ENCODE data around the gene ANO2. TPM values are rescaled to one million over a fixed set of nuclear protein-coding genes. Genes with fewer than 3 reads are reported as not detected.

Gene ANO2
- total RNA-seq, 1 donor from 2014 or later: 13.6 TPM

GRCh38 chr12:5966486-5967095 lies 21.5 kb upstream of the ANO2 start:
- no peak for DNase-seq (ENCODE audit: low spot score)
- intact Hi-C loops (cut with DNase I): no loop called here

DNA sequence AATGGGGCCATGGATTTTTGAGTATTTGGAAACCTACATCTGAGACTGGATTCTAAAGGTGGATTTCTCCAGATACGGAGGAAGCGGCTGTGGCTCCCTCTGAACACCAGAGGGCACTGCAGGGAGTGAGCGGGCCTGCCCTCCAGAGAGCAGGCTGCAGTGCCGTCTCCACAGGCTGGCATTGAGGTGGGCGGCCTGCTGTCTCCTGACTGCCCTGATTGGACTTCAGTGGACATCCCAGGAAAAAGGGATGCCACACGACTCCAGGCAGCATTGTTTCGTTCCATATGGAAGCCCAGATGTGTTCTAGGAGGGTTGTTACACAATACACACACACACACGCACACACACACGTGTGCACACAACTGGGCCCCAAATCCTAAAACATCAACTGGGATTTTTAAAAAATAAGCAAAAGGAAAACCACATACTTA lies 20.9 kb upstream of the ANO2 start:
- no peak for DNase-seq (ENCODE audit: low spot score)
- intact Hi-C loops (cut with DNase I): no loop called here

GRCh38 chr12:5964913-5965900 lies 20.1 kb upstream of the ANO2 start:
- no peak for DNase-seq (ENCODE audit: low spot score)
- intact Hi-C loops (cut with DNase I): no loop called here

DNA sequence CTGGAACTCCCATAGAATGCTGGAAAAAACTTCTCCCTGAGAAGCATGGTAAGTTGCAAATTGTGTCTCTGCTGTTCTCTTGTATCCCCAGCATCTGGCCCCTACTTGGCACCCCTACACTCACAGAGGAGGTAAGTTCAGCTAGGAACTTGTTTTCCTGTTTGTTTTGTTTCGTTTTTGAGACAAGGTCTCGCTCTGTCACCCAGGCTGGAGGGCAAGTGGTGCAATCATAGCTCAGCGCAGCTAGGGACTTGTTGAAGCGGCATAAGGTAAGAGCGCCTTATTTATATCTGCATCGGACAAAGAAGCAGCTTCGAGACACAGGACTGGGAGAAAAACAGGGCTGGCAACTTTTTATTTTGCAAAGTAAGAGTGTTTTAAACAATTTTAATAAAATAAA lies 18.5 kb upstream of the ANO2 start:
- intact Hi-C loops (cut with DNase I): no loop called here
- no peak for DNase-seq (ENCODE audit: low spot score)

- DNase-seq (ENCODE audit: low spot score): no peak
- intact Hi-C loops (cut with DNase I): no loop called here
Observed at GRCh38 chr12:5960783-5961182, 15.7 kb upstream of the ANO2 start.

DNA sequence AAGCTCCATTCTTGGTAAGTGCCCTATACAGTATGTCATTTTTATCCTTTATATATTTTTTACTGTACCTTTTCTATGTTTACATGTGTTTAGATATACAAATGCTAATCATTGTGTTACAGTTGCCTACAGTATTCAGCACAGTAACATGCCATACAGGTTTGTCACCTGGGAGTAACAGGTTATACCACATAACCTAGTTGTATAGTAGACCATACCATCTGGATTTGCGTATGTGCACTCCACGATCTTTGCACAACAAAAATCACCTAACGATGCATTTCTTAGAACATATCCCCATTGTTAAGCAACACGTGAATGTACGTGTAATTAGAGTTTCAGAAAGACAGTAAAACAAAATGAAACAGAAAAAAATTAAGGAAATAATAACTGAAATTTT lies 11.9 kb upstream of the ANO2 start:
- DNase-seq (ENCODE audit: low spot score): no peak
- intact Hi-C loops (cut with DNase I): no loop called here

DNA sequence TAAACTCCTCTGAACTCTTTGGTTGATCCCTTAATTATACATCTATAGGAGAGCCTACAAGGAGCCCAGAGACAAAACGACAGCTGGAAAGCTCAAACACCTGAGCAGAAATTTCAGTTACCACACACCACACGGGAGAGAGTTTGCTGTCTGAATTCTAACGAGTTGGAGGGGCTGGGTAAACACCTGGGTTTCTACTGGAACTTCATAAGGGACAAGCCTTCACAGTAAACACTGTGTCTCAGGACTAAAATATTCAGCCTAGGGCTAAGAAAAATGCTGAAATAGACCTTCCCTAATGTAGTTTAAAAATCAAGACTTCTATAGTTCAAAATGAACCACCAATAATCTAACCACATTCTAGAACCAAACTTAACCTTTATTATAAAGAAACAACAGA lies 9.6 kb upstream of the ANO2 start:
- DNase-seq (ENCODE audit: low spot score): no peak
- intact Hi-C loops (cut with DNase I): no loop called here

DNA sequence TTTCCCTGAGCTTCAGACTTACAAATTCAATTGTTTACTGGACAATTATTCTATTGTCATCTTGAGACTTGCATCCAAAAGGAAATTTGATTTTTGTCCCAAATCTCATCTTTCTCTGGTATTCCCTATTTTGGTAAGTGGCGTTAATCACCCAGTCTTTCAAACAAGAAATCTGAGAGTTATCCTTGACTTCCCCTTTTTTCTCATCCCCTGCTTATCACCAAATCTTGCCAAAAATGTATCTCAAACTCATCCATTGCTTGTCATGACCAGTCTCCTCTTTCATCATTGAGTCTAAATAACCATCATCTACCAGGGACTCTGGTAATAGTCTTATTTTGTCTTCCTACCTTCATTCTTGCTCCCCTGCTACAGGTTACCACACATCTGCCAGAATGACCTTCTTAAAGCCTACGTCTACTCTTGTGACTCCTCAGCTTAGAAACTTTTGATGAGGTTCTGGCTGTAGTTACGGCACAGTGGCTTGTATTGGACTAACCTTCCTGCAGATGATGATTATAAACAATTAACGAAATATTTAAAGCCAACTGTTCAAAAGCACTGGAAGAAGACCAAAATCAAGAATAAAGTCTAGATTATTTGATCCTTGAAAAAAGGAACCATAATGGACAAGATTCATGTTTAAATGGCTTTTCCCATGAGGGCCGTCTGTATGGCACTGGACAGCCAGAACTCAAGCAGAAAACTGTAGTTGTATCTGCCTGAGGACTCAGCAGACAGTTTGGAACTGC lies 9.0 kb upstream of the ANO2 start:
- DNase-seq (ENCODE audit: low spot score): no peak
- intact Hi-C loops (cut with DNase I): no loop called here

DNA sequence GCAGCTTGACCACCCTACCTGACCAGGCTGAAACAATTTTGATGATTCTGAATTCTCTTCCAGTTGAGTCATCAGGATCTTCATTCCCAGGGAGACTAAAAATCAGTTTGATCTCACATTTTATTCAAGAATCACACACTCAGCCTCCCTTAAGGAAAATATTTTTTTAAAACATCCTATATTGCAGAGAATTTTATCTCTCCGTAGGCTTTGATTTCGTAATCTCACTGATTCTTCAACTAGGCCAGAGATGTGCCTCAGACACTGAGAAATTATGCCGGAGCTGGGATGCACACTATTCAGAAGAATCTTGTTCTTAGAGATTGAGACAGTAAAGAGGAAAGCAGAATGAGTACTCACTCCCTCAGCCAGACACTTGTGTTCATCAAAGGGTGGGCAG lies 7.0 kb upstream of the ANO2 start:
- no peak for DNase-seq (ENCODE audit: low spot score)

GRCh38 chr12:5948696-5949095 lies 3.6 kb upstream of the ANO2 start:
- intact Hi-C loops (cut with DNase I): no loop called here

More for the DNA sequence above, 7.0 kb upstream of the ANO2 start:
- intact Hi-C loops (cut with DNase I): no loop called here

GRCh38 chr12:5947006-5947405 lies 1.9 kb upstream of the ANO2 start:
- DNase-seq (ENCODE audit: low spot score): no peak
- intact Hi-C loops (cut with DNase I): no loop called here

More at GRCh38 chr12:5948696-5949095, 3.6 kb upstream of the ANO2 start:
- DNase-seq (ENCODE audit: low spot score): no peak

- intact Hi-C loops (cut with DNase I): no loop called here
- DNase-seq (ENCODE audit: low spot score): no peak
Observed at GRCh38 chr12:5946388-5946787, 1.3 kb upstream of the ANO2 start.

DNA sequence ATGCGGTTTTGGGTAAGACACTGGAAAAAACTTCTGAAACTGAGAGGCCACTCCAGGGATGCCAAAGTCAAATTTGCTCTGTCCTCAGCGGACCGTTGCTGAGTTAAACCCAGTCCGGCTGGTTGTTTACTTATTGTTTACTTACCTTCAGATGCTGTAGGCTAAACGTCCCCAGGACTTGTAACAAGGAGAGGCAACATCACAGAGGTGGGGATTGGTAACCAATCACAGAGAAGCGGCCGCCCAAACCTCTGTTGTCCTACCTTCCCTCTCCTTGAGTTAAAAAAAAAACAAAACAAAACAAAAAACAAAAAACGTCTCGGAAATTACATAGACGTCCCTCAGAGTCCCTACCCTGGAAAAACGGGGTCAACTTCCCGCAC lies 380 bp downstream of the ANO2 start:
- intact Hi-C loops (cut with DNase I): no loop called here
- no peak for DNase-seq (ENCODE audit: low spot score)

GRCh38 chr12:5944053-5944452 lies 1.0 kb downstream of the ANO2 start:
- intact Hi-C loops (cut with DNase I): no loop called here
- DNase-seq (ENCODE audit: low spot score): no peak

- no peak for DNase-seq (ENCODE audit: low spot score)
- intact Hi-C loops (cut with DNase I): no loop called here
Observed at GRCh38 chr12:5941907-5942306, 3.2 kb downstream of the ANO2 start.

DNA sequence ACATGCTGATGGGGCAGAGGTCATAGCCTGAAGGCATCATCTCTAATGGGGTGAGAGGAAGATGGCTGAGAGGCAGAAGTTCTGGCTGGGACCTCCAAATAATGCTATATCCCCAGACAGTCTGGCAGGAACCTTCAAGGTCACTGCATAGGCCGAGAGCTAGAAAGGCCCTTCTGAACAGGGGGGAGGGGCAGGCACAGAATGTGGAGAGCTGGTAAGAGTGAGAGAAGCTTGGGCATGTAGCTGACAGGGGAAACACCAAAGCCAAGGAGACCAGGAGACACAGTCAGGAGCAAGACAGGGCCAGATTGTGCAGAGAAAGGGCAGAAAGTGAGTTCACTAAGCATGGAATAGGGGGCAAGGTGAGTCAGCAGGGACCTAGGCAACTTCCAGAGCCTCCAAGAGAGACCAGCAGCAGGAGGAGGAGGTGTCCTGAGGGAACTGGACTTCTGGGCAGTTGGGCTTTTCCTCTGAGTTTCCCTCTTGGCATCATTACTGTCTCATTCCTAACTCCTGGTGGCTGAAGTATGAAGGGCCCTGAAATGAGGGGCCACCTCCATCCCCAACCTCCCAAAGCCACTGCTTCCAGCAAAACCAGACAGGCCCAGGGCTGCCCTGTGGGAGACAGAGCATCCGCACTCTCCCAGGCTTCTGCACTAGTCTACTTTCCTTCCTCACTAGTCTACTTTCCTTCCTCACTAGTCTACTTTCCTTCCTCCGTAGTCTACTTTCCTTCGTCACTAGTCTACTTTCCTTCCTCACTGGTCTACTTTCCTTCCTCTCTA lies 17.1 kb downstream of the ANO2 start:
- intact Hi-C loops (cut with DNase I): no loop called here
- DNase-seq (ENCODE audit: low spot score): no peak

DNA sequence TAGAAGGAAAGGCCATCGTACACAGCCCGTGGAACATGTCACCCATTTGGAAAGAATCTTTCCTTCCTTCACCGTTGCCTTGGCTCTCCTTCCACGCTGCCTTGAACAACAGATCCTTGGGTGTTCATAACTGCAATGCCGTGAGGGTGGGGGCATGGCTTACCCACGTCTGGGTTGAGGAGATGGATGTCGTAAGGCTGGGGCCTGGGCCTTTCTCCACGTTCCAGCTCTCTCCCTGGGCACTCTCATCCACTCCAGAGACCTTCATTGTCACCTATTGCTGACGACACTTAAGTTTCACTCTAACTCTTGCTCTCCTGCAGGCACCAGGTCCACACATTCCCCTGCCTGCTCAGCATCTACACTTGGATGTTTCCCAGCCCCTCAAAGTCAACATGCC lies 19.4 kb downstream of the ANO2 start:
- no peak for DNase-seq (ENCODE audit: low spot score)
- intact Hi-C loops (cut with DNase I): no loop called here

GRCh38 chr12:5924342-5924741 lies 20.7 kb downstream of the ANO2 start:
- no peak for DNase-seq (ENCODE audit: low spot score)
- intact Hi-C loops (cut with DNase I): no loop called here

DNA sequence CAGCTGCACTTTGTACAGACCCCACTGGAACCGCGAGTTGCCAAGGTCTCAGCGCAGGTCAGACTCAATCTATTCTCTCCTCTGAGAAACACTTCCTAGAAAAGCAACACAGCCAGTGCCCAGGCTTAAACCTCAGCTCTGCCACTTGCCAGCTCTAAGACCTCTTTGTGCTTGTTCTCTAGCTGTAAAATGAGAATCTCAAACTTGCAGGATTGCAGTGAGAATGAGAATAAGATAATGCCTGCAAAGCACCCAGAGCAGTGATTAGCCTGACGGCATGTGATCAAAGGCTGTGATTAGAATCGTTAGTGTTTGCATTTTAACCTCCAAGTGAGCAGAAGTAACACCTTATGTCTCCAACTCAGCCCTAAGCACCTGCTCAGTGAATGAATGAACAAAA lies 21.3 kb downstream of the ANO2 start:
- intact Hi-C loops (cut with DNase I): no loop called here
- no peak for DNase-seq (ENCODE audit: low spot score)

Measured in cardiac septum (tissue), 1 donor.